Activated naive CD4-positive, alpha-beta T cell (primary cell): ENCODE results near the gene BFSP2.

Experiments used
- DNase-seq, 4 experiments: peaks; one replicate each; lab custom pipeline; 2025; lab: John Stamatoyannopoulos, UW

The BFSP2 gene, protein sequence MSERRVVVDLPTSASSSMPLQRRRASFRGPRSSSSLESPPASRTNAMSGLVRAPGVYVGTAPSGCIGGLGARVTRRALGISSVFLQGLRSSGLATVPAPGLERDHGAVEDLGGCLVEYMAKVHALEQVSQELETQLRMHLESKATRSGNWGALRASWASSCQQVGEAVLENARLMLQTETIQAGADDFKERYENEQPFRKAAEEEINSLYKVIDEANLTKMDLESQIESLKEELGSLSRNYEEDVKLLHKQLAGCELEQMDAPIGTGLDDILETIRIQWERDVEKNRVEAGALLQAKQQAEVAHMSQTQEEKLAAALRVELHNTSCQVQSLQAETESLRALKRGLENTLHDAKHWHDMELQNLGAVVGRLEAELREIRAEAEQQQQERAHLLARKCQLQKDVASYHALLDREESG

DNA sequence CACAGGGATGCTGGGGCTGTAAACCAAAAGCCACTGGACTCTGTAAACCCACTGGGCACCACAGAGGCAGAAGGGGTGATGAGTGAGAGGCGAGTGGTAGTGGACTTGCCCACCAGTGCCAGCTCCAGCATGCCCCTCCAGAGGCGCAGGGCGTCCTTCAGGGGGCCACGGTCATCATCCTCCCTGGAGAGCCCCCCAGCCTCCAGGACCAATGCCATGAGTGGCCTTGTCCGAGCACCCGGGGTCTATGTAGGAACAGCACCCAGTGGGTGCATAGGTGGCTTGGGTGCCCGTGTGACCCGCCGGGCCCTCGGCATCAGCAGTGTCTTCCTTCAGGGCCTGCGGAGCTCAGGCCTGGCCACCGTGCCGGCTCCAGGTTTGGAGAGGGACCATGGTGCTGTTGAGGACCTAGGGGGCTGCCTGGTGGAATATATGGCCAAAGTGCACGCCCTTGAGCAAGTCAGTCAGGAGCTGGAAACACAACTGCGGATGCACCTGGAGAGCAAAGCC, at the start of gene BFSP2:
Gene BFSP2 (plus strand): TSS at position 51 of the 510 bp plus-strand sequence. CDS start 28 bp downstream, at position 79.
- no peak for DNase-seq

DNA sequence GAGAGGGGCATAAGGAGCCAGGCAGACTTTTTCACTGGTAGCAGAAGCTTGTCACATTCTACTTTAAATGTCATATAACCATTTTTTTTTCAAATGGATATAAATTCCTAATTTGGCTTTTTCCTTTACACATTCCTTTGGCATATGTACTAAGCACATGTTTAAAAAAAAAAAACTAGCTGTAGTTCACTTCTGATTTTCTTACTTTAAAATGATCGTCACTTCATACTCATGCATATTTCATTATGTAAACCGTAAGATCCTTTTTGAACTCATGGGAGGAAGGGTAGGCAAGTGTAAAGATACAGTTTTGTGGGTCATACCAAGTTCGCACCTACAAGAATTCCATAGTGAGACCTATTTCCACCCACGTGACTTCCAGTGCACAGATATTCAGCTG, 45.1 kb upstream of the BFSP2 start:
- DNase-seq: no peak

DNA sequence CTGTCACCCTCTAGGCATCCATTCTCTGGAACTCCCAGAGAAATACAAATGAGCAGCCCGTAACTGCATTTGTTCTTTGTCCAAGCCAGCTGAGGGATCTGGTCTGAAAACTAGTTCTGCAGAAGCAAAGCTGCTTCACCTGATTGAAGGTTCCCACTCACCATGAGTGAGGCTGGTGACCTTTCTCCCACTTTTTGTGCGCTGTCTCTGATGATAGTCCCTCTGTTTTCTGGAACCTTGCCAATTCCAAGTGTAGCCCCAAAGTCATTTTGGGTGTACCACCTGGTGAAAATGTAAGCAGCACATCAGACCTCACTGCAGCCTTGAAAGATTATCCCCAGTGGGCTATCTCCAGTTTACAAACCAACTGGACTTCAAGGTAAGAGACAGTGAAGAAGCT, 39.4 kb upstream of the BFSP2 start:
- DNase-seq: no peak

DNA sequence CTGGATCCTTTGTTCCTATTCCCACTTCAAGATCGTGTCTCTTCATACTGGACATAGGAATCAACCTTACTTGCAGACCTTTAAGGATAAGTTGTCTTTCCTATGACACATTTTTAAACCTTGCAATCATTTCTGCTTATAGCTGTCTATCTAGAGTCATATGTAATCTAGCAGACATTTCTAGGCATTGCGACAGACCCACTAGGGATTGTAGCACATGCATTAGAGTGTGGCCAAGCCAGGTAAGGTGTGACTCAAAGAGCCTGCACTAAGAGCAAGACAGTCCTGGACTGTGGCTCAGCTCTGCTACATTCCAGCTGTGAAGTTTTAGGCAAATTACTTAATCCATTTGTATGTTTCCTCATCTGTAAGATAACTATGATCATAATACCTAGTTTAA, 38.8 kb upstream of the BFSP2 start:
- DNase-seq: no peak

DNA sequence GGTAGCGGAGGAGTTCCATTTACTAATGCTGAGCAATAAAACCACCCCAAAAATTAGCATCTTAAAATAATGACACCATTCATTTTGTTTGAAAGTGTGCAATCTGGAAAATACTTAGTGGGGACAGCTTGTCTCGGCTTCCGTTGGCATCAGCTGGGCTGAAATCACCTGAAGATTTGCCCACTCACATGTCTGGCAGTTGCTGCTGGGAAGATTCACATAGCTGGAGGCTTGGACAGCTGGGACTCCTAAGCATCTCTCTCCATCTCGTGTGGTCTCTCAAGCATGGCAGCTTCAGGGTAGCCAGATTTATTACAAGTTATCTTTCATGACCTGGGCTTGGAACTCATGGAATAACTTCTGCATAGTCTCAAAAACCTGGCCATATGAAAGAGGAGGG, 38.4 kb upstream of the BFSP2 start:
- DNase-seq: no peak

DNA sequence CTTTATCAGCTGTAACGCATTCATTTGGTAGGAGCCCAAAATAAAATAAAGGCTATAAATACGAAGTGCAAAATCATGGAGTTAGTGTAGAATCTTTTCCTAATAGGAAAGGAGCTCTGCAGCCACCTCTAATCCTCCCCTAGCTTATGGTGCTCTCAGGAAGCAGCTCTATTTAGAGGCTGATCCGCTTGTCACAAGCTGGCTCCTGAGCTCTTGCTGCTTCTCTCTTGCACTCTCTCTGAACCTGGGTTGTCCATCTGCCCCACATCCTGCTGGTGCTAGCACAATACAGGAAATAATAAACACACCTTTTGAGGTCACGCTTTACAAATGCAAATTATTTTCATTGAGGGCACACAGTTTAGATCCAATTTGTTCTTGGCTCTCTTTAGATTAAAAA, 37.3 kb upstream of the BFSP2 start:
- DNase-seq: no peak

DNA sequence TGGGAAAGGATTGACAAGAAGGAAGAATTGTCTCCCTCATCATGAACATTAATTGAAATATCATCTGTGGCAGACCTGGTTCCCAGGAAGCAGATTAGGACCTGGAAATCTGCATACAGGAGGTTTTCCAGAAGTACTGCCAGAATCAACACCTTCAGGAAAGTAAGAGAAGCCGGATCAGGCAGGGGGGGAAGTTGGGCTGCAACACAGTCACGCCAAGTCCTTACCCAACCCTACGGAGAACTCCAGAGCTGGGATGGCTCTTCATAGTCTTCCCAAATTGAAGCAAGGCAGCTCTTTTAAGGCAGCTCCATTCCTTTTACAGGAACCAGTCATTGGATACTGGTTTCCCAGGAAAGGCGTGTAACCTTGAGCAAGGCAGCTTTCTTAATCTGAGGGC, 35.2 kb upstream of the BFSP2 start:
- DNase-seq: no peak

DNA sequence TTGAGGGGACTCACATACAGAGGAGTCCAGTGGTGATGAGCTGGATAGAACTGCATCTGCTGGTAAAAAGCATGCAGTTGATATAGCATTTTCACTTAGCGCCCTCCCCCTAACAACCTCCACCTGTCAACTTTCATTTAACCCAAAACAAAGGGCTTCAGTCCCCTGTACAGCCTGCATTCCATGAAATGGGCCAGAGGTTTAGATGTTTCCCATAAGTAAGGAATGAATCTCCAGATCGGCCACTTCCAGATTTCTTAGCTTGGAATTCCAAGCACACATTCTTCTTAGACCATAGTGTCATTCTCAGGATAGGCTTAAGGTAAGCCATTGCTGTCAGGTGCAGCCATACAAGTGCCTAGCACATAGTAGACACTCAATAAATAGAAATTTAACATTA, 32.9 kb upstream of the BFSP2 start:
- DNase-seq: no peak

DNA sequence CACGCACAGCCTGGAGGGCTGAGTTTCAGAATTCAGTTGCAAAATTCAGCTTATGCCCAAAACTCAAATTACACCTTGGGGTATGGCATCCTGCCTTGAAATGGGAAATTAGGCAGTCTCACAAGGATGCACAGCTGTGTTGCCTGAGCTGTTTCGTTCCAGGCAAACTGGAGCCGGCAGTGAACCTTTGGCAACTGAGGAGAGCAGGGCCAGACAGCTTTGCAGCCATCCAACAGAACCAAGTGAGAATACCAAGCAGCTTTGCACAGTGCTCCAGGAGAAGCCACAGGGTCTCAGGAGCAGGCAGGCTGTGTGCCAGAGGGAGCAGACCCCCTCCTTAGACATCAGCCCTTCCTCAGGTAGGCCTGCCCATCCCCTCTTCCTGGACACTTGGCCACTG, 32.5 kb upstream of the BFSP2 start:
- DNase-seq: no peak

DNA sequence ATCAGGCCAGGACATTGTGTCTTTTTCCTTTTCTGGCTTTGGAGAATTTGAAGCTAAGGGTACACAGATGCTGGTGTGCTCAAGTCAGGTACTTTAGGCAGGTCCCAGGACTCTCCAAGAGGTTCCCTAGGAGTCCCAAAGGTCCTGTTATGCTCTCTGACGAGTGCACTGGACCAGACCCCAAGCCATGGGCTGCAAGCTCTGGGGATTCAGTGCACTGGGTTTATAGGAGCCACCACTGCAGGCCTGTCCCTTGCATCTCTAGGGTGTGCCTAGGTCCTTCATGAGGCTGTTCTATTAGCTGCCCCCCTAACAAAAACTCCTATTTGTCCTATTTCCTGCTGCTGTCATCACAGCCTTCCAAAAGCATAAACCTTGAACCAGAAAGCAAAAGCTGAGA, 31.9 kb upstream of the BFSP2 start:
- no peak for DNase-seq

DNA sequence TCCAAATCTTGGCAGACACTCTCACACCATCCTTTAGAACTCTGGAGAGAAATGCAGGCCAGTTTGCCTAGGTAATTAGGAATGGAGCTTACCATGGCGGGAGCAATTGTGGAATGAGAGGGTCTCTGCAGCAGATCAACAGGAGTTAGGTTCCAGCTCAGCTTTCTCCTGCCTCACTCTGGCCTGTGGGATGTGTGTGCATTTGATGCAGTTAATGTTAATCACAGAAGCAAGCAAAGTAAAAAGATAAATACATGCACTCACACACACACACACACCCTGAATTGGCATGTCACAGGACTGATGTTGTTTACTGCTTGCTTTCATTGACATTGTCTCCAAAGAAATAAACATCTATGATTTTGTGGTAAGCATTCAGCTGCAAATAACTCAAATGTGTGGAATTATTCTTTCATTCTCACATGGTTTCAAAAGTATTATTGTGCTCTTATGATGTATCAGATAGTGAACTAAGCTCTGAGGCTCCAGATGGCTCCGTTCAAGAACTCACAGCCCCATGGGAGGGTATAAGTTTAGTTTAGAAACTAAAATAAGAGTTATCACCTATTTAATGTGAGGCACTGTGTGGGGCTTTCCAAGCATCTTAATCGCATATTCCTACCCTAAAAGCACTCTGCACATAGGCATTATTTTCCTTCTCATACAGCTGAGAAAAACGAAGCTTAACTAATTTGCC, 31.3 kb upstream of the BFSP2 start:
- DNase-seq: no peak

DNA sequence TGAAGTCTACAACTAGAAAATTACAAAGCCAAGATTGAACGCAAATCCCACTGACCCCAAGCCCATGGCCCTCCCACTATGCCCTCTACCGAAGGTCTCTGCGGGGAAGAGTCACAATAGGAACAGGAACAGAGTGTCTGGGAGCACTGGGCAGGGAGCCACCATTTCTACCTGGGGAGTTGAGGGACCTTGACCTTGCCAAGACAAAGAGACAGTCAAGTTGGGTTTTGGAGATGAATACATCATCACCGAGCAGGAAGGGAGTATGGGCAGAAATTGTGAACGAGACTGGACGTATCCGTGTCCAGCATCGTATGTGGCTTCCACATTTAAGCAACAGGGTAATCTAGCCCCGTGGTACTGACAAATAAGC, 30.8 kb upstream of the BFSP2 start:
- no peak for DNase-seq

DNA sequence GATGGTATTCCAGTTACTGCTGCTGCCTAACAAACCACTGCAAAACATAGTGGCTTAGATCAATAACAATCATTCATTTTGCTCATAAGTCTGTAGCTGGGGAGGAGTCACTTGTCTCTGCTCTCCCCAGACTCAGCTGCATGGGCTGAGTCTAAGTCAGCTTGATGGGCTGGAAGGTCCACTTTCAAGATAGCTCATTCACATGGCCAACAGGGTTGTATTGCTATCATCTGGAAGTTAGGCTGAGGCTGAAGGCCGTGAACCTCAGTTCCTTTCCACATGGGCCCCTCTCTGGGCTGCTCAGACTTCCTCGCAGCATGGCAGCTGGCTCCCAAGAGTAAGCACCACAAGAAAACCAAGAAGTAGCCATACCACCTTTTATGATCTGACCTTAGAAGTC, 28.7 kb upstream of the BFSP2 start:
- no peak for DNase-seq

DNA sequence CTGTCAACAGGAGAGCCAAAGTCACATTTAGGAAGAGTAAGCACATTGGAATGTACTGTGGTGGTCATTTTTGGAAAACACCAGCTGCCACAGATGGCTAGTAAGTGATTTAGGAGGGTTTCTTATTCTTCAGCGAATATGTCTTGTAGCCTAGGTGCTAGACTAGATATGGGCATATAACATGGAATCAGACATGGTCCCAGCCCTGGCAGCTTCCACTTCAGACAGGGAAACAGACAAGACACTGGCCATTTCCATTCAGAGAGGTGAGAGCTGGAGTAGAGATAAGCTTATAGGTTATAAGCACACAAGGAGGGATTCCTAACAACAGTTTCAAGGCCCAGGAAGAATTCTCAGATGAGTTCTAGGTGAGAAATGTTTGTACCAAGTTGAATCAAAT, 28.2 kb upstream of the BFSP2 start:
- DNase-seq: no peak

DNA sequence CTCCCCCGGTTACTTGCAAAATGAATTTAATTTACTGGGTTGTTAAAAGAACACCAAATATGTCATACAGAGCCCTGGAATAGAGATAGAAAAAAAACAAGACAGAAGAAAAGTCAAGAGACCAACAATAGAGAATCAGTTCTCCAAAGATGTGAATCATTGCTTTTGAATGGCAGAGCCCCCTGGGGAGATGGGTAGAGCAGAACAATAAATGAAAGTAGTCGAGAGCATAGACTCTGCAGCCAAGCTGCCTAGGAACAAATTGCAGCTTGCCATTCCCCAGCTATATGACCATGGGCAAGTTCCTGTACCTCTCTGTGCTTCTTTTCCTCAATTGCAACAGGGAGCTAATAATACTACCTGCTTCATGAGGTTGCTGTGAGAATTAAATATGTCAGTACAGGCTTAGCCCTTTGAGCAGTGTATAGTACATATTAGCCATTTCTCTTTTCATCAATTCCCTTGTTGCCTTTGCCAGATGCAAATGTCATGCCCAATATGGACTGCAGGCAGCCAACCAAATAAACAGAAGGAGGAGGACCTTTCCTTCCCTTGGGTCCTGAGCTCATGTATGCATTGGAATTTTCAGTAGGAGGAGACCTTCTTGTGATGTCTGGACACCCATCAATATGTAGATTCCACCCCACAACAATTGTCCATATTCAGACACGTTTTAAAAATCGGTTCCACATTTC, 25.0 kb upstream of the BFSP2 start:
- DNase-seq: no peak

DNA sequence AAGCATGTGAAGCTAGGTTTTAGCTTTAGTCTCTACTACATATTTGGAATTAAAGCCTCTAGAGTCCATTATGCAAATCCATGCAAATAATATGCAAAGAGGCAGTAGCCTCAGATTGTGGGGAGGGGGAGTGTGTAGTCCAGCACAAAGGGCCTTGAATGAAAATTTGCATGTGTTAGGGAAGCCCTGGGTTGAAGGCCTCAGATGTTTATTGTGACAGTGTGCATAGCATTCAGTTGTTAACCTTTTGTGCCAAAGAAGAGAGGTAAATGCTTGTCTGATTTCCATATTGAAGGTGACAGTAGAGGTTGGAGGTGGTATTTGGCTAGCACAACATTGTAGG, 24.5 kb upstream of the BFSP2 start:
- no peak for DNase-seq

DNA sequence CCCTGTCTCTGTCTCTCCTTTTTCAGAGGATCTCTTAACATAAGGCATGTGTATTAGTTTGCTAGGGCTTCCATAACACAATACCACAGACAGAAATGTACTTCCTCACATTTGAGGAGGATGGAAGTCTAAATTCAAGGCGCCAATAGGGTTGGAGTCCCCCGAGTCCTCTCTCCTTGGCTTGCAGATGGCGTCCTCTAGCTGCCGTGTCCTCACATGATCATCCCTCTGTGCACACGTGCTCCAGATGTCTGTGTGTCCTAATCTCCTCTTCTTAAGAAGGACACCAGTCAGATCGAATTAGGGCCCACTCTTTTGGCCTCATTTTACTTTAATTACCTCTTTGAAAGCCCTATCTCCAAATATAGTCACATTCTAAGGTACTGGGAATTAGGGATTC, 23.0 kb upstream of the BFSP2 start:
- no peak for DNase-seq

DNA sequence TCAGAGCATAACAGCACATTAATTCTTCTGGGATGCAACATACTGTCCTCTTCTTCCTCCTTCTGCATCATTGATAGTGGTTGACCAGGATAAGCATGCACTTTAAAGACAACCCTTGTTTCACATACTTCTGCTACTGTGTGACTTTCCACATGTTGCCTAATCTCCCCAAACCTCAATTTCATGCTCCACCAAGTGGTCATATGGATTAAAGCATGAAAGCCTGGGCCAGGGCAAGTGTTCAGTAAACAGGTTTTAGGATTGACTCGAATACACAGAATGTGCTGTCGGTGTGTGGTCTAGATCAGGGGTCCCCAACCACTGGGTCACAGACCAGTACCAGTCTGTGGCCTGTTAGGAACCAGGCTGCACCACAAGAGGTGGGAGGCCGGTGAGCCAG, 22.5 kb upstream of the BFSP2 start:
- no peak for DNase-seq

DNA sequence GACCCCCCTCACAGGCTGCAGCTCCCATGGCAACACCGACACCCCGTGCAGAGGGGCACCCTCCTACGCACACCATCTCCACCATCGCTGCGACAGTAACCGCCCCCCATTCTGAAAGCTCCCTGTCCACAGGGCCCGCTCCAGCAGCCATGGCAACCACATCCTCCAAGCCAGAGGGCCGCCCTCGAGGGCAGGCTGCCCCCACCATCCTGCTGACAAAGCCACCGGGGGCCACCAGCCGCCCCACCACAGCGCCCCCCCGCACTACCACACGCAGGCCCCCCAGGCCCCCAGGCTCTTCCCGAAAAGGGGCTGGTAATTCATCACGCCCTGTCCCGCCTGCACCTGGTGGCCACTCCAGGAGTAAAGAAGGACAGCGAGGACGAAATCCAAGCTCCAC, 19.9 kb upstream of the BFSP2 start:
- no peak for DNase-seq

DNA sequence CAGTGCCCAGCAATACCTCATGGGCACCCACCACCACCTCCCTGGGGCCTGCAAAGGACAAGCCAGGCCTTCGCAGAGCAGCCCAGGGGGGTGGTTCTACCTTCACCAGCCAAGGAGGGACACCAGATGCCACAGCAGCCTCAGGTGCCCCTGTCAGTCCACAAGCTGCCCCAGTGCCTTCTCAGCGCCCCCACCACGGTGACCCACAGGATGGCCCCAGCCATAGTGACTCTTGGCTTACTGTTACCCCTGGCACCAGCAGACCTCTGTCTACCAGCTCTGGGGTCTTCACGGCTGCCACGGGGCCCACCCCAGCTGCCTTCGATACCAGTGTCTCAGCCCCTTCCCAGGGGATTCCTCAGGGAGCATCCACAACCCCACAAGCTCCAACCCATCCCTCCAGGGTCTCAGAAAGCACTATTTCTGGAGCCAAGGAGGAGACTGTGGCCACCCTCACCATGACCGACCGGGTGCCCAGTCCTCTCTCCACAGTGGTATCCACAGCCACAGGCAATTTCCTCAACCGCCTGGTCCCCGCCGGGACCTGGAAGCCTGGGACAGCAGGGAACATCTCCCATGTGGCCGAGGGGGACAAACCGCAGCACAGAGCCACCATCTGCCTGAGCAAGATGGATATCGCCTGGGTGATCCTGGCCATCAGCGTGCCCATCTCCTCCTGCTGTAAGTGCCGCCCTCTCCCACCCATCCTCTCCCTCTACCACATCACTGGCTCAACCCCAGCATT, 19.2 kb upstream of the BFSP2 start:
- DNase-seq: no peak

DNA sequence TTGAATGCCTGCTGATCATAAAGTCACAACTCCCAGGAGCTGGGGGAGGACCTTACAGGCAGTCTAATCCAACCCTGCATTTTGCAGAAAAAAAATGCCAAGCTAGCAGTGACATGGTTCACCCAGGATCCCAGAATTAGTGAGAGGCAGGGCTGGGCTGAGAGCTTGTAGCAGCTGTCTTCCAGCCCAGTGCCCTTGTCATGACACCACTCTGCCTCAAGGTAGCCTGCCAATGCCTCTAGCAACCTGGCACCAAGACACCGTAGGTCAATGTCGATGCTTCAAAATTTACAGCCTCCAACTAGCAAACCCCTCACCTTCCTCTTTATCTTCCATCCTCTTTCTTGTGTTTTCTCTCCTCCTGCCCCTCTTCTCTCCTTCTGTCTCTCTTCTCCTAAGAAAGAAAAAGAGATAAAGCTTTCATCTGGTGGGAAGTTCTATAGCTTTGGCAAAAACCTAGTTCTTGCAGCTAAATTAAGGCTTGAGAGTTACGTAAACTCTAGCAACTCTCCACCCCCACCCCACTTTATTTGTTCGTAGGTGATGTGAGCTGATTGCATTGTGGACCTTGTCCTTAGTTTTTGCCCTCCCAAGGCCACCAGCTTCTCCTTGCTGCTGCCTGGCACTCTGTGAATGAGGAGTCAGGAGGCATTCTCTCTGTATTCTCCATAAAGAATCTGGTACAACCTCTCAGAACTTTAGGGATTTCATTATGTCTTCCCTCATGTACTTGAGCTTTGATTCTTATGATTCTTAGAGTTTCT, 18.3 kb upstream of the BFSP2 start:
- no peak for DNase-seq

DNA sequence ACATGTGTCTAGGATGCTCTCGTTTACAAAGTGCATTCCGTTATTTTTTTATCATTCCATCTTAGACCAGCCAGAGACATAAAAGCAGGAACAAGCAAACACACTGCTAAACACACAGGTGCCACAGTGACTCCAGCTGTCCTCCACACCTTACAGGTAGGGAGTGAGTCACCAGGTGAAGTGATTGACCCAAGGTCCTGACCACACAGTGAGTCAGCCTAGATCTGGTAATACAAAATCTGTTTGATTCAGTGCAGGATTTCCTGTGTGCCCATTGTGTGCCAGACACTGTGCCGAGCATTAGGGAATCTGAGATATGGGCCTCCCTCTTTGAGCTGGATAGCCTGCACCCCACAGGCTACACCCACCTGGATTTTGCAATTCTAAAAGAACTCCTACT, 16.7 kb upstream of the BFSP2 start:
- DNase-seq: no peak
